Measurements from ENCODE around the gene DLEU7.
A peak's percentile ranks its signal among the peaks of the same experiment; 100 is the strongest.

Gene DLEU7

GRCh38 chr13:50843257-50844083 lies at the start of gene DLEU7:
DLEU7 (minus strand) TSS chr13:50843692; CDS start chr13:50843646, 46 bp downstream.
- no peak for DNase-seq

GRCh38 chr13:50892210-50892944 lies 48.9 kb upstream of the DLEU7 start:
- DNase-seq: peak; percentile 77

GRCh38 chr13:50891206-50891605 lies 47.7 kb upstream of the DLEU7 start:
- no peak for DNase-seq

GRCh38 chr13:50889317-50889716 lies 45.8 kb upstream of the DLEU7 start:
- no peak for DNase-seq

GRCh38 chr13:50888362-50888761 lies 44.9 kb upstream of the DLEU7 start:
- no peak for DNase-seq

- peak; percentile 34 for DNase-seq
These were observed 43.7 kb upstream of the DLEU7 start for GRCh38 chr13:50887151-50887550.

GRCh38 chr13:50884265-50884664 lies 40.8 kb upstream of the DLEU7 start:
- DNase-seq: no peak

- no peak for DNase-seq
These were observed 40.2 kb upstream of the DLEU7 start for GRCh38 chr13:50883728-50884127.

- DNase-seq: peak; percentile 21
These were observed 39.4 kb upstream of the DLEU7 start for GRCh38 chr13:50882816-50883435.

GRCh38 chr13:50873991-50874390 lies 30.5 kb upstream of the DLEU7 start:
- no peak for DNase-seq

- no peak for DNase-seq
These were observed 30.0 kb upstream of the DLEU7 start for GRCh38 chr13:50873467-50873866.

- DNase-seq: no peak
These were observed 27.9 kb upstream of the DLEU7 start for GRCh38 chr13:50871405-50871804.

- DNase-seq: no peak
These were observed 24.1 kb upstream of the DLEU7 start for GRCh38 chr13:50867637-50867945.

GRCh38 chr13:50866817-50867636 lies 23.5 kb upstream of the DLEU7 start:
- peak; percentile 10 for DNase-seq

- DNase-seq: no peak
These were observed 21.0 kb upstream of the DLEU7 start for GRCh38 chr13:50864492-50864891.

- DNase-seq: no peak
These were observed 12.2 kb upstream of the DLEU7 start for GRCh38 chr13:50855681-50856080.

GRCh38 chr13:50850445-50850844 lies 7.0 kb upstream of the DLEU7 start:
- peak; percentile 7 for DNase-seq

GRCh38 chr13:50847501-50847900 lies 4.0 kb upstream of the DLEU7 start:
- no peak for DNase-seq

- DNase-seq: no peak
These were observed 3.5 kb upstream of the DLEU7 start for GRCh38 chr13:50846861-50847475.

- no peak for DNase-seq
These were observed 1.7 kb upstream of the DLEU7 start for GRCh38 chr13:50845211-50845610.

GRCh38 chr13:50844084-50844875 lies 788 bp upstream of the DLEU7 start:
- no peak for DNase-seq

GRCh38 chr13:50842990-50843256 lies 569 bp downstream of the DLEU7 start:
- DNase-seq: no peak
